SIG-M5 (cell line): ENCODE measurements around the gene EGLN1.

Experiments used
- DNase-seq: peaks from one replicate; lab custom pipeline; 2025; lab: John Stamatoyannopoulos, UW

Gene EGLN1

DNA sequence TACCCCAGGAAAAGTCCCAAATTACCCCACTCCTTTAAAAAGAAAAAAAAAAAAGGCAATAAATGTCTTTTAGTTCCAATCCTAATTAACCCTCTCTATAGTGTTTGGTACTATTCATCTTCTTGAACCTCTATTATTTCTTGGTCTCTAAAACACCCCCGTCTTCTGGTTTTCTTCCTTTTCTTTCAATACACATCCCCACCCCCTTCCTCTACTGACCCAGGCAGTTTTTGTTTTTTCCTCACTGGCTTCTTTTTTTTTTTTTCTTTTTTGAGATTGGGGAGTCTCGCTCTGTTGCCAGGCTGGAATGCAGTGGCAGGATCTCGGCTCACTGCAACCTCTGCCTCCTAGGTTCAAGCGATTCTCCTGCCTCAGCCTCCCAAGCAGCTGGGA, 26.1 kb downstream of the EGLN1 start:
- no peak for DNase-seq

DNA sequence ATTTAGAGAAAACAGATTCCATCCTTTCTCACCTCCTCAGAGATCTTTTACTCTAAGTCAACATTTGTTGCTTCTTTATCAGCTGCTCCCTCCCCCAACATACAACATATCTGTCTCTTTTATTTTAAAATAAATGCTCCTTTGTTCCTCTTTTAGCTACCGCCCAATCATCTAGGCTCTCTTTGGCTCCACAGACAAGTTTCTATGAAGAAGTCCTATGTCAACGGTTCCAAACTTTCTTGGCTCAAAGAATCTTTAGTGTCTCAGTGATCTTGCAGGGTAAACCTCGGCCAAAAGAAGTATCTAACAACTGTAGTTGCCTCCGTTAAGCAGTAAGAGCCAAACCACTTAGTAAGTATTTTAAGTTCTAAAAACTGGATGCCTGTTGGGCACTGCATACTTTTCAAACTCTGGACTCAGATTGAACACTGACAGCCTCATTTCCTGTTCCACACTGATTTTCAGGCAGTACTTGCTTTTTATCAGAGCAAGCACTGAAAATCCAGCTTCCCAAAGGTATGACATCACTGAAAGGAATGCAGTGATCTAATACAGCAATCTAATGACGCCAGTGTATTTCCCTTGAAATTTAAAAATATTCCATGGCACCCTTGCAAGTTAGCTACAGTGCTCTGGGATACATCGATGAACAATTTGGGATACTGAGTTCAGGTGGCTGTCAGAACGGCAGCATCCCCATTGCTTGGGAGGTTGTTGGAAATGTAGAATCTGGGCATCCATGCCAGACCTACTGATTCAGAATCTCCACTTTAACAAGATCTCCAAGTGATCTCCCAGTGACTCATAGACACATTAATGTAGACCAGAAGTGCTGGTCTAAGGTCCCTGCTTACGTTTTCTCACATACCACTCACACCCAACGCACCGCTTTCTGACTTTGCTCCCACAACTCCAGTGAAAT, 26.8 kb downstream of the EGLN1 start:
- no peak for DNase-seq

DNA sequence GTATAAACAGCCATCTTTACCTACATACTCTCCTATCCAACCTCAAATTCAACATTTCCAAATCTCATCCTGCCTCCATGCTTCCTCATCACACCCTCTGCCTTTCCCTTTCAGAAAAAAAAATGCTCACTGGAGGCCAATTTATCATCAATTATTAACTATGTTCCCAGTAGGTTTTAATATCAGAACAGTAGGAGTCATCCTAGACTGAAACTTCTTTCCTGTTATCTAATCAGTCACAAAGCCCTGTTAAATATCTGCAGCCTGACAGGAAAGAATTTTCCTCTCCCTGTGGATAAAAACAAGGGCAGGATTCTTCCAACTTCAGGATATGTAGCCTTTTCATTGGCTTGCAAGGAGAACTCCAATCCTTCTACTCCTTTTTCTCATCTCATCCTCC, 28.4 kb downstream of the EGLN1 start:
- DNase-seq, result no peak

DNA sequence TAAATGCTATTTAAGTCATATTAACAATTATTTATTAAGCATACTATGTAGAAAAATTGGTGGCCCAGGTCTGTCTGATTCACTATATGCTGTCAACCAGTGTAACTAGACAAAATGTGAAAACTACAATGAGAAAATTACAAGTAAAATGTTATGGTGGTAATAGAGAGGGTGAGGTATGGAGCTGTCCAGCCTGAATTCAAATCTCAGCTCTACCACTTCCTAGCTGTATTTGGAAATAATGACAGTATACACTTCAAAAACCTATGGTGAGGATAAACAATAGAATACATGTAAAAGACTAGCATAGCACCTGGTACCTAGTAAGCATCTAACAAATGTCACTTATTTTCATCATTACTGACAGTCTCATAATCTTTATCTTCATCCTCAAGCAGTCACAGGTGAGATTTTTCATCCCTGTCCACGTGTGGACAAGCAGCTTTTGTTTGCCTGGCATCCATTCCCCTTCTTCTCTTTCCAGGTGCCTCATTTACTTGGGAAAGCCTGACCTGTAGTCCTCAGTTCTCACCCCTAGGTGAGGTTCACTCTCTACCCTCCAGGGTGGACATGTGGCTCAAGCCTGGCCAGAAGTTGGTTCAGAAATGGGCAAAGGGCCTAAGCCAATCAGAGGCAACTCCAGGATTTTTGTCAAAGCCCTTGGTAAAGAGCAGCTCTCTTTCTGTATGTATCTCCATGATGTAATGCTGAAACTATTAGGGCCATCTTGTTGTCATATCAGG, 29.5 kb downstream of the EGLN1 start:
- DNase-seq, result no peak

DNA sequence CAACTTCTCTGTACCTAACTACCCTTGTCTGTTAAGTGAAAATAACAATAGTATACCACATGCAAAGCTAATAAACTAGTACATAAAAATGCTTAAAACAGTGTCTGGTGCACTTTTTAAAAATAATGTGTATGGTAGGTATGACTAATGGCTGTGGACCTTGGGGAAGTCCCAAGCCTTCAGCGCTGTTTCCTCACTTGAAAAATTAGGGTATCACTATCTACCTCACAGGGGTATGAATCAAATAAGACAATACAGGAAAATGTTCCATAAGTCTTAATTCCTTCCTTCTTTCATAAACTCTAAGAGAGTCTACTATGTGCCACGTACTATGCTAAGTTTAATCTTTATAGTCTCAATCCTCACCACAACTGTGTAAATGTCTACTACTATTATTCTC, 32.0 kb downstream of the EGLN1 start:
- DNase-seq, result no peak

DNA sequence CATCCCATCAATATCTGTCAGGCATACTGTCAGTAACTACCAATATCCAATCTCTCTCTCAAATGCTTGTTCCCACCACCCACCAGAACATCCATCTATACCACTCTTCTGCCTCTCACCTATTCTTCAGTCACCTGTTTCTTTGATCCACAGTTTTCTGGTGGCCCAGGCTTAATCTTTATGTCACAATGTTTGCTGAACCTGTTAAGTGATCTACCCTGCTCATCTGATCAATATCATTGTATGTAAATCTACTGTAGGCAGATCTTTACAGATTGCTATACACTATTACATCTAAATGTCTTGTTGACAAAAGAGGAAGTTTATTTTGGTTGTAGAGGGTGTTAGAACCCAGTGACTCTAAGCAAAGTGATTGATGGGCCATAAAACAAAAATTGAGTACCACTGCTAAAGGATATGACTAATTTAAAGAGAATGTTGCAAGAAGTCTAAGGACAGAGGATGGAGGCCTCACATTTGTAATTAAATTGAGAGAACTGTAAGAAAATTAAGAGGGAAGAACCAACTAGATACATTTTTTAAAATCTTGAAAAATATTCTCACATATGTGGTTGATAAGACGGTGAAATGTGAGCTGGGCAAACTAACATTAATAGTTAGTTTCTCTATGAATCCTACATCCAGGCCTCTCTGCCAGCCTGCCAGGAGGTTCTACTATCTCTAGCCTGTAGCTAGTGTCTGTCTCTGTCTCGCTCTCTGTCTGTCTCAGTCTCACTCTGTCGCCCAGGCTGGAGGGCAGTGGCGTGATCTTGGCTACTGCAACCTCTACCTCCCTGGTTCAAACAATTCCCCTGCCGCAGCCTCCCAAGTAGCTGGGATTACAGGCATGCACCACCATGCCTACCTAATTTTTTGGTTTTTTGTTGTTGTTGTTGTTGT, 34.1 kb downstream of the EGLN1 start:
- DNase-seq, result peak; percentile 70

DNA sequence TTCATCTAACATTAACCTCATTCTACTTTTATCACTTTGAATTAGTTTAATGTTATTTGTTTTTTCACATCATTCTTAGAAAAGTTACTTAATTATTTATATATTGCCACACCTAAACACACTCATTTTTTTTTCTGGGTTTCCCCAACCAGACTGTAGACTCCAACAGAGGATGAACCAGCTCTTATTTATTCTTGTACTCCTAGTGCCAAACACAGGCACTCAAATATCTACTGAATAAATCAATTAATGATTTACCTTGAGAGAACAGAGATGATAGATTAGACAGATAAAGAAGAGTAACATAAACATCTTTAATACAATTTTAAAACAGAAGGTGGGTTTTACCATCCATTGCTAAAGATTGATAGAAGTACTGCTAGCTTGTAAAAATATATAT, 35.6 kb downstream of the EGLN1 start:
- no peak for DNase-seq

DNA sequence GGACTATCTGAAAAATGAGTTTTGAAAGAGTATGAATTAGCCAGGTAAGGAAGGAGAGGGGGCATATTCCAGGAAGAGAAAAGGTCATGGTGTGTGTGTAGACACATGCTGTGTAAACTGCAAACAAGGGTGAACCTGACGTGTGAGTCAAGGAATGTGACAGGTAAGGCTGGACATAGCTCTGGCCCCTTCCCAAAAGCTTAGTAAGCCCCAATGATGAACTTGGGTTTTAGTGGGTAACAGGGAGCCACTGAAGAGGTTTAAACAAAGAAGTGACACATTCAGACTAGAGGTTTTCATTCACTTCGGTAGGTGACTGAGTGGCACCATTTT, 36.7 kb downstream of the EGLN1 start:
- DNase-seq, result no peak

DNA sequence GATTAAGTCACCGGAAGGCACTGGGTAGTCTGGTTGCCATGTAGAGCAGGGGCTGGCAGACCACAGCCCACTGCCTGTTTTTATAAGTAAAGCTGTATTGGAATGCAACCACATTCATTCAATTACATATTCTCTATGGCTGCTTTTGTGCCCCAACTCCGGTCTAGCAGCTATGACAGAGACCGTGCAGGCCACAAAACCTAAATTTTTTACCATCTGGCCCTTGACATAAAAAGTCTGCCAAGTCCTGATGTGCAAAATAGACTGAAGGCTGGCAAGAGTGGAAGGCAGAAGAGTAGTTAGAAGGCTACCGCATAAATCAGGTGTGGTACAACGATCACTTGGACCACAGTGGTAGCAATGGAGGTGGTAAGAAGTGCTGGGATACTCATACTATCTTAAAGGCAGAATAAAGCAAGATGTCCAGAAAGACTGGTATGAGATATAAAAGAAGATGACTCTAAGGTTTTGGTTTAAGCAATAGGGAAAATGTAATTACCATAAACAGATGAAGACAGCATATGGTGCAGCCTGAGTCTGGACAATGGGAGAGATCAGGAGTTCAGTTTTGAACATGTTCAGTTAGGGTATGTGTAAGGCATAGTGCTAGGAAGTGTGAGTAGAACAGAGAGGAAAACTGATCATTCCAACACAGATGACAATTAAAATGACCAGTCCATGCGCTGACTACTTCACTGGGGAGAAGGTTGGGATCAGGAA, 37.2 kb downstream of the EGLN1 start:
- no peak for DNase-seq

DNA sequence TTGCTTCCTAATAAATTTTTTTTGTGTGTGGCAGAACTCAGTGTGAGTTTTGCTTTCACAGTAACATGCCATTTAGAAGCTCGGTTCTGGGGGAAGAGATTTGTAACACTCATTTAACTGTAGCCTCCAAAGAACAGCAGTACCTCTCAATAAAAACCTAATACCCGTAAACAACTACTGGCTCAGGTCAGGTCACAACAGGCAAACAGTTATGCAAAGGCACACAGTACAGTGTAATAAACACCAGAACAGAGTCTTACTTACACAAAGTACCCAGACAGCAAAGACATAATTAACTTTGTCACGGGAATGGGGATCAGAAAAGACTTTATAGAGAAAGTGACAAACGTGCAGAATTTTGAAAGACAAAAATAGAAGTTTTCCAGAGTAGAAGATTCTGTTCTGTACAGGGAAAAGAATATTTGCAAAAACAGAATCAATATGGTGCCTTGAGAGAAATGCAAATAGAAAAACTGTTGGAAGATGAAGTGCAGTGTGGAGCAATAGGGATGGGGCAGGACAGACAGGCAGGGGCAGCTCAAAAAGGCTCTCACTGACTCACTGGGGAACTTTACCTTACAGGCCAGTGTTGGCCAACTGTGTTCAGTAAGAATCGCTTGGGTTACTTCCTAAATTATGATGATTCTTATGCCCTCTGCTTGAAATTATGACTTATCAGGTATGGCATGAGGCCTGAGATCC, 38.8 kb downstream of the EGLN1 start:
- no peak for DNase-seq

DNA sequence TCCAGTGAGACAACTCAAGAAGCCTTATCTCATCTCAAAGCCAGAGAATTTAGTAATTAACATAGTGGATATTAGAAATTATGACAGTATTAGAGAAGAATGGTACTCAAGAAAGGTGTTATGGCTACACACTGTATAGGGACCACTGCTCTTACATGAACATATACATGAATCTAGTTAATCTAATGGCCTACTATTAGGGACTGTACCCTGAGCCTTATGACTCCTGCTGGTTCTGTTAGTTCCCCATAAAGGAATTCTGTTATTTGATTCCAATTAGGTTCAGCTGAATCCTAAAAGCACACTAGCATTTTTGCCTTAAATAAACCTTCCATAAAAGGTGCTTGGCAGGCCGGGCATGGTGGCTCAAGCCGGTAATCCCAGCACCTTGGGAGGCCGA, 39.7 kb downstream of the EGLN1 start:
- no peak for DNase-seq

DNA sequence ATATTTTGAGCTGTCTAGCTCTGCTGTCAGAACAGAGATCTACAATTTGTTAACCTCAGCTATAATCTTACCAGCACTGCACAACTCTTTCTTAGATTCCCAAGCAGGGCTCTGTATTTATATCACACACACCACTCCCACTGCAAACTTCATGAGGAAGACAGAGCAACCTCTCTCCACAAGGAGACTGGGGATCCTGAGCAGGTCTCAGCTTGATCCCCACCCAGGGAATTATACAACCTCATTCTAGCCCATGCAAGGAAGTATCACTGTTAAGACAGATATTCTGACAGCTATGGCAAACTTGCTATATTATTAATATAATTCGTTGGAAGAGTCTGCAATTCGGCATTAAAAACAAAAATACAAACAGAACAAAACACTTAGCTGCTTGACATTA, 40.4 kb downstream of the EGLN1 start:
- DNase-seq, result no peak

DNA sequence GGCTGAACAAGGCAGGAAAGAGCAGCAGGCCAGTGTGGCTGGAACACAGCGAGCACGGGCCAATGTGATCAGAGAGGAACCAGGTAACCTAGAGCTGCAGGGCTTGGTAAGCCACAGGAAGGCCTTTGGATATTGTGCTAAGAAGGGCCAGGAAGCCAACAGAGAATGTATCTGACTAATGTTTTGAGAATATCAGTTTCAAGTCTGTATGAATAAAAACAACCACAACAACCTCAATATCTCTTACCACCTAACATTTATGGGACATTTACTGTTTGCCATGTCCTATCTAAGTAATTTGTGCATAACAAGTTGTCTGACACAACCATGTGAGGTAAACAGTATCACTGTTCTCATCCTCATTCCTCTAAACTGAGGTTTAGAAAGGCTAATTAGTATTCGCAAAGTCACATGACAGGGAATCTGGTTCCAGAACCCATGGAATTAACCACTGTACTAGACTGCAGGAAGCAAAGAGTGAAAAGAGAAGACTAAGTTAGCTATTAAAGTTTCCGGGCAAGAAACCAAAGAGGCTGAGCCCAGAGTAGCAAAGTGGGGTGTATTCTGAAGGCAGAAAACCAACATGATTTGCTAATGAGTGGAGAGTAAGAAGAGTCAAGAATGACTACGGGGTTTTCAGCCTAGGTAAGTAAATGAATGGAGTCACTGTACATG, 45.1 kb downstream of the EGLN1 start:
- DNase-seq, result no peak

DNA sequence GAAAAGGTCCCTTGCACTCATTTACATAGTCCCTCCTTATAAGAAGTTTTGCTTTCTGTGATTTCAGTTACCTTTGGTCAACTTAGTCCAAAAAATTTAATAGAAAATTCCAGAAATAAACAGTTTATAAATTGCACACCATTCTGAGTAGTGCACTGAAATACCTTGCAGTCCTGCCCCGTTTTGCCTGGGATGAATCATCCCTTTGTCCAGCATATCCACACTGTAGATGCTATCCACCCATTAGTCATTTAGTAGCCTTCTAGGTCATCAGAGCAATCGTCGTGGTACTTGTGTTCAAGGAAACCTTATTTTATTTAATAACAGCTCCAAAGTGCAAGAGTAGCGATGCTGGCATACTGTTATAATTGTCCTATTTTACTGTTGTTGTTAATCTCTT, 46.0 kb downstream of the EGLN1 start:
- no peak for DNase-seq

DNA sequence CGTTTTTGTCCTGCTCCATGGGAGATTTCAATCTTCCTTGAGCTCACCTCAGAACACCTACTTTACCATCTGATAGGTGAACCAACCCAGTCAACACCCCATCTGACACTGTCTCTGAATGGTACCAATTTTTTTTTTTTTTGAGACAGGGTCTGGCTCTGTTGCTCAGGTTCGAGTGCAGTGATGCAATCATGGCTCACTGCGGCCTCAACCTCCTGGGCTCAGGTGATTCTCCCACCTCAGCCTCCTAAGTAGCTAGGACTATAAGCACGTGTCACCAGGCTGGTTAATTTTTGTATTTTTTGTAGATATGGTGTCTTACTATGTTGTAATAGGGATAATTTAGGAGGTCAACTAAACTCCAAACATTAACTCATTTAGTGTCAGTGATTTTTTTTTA, 47.7 kb downstream of the EGLN1 start:
- no peak for DNase-seq

DNA sequence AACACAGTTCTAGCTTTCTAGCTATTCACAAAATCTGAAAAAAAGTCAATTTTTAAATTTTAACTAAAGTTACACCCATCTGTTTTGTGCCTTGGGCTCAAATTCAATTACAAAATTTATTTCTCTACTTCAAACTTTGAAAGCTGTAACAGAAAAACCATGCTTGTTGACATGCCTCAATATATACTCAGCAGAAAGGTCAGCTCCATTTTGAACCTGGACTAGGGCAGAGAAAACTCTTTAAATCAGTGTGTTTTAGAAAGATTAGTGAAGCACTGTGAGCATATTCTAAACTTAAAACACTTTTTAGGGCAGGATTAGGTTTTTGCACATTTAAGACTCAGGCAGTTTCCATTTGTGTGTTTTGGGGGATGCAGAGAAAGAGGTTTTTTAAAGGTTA, 49.6 kb downstream of the EGLN1 start:
- no peak for DNase-seq

DNA sequence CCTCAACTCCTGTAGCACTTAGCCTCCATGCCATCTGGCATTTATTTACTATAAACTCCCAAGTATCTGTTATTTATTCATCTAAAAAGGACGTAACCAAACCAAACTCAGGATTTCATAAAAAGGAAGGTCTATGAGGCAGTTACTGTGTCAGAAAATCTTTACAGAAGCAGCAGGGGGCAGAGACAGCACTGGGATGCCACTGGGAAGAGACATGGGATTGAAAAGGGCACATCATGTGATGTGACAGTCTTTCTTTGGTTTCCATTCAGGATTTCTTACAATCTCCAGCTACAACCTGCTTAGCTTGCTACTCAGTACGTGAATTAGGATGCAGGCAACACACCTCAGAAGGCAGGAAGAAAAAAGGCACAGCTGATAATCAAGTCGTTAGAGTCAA, 52.8 kb downstream of the EGLN1 start:
- no peak for DNase-seq

DNA sequence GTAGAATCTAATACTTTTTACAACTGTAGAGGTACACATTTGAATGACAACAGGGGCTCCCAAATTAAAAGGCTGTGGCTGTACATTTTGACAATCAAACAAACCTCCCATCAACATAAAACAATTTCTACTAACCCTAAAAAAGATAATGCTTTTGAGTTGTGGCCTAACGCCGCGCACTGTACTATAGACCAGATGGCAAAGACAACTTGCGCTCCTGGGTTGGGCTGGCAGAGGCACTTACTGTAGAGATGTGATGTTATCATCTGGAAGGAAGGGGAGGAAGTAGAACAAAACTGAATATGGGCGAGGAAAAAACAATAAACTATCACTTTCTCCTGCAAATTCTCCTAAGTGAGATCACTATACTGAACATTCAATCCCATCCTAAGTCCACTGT, 57.9 kb downstream of the EGLN1 start:
- DNase-seq, result no peak

DNA sequence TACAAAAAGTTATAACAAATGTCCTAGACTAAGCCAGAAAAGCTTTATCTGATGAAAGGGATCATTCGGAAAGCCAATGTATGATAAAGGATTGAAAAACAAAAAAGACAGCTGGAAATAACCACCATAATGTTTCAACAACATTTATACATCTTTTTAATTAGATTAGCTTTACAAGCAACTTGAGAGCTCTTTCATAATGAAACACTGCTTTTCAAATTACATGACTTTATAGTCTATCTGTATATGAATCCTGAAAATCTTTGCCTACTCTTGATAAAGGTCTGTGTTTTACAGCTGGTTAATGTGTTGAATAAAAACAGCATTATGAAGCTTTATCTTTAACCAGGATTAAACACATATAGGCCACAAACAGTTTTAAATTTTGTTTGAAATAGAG, 58.5 kb downstream of the EGLN1 start:
- DNase-seq, result no peak

DNA sequence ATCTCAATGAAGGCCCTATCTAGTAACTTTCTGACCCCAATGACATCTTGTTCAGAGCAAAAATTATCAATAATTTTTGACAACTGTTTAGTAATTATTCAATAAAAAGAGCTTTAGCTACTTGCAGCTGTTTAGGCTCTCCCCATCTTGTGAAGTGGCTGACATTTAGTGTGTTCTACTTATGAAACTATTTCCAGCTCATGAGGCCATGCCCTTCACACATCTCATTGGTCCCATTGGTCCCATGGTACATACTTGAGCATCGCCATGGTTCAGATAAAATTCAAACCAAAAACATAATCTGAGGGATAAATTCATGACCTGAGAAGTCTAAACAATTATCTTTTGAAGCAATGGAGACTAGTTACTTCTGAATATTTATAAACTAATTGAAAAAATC, 59.8 kb downstream of the EGLN1 start:
- no peak for DNase-seq

DNA sequence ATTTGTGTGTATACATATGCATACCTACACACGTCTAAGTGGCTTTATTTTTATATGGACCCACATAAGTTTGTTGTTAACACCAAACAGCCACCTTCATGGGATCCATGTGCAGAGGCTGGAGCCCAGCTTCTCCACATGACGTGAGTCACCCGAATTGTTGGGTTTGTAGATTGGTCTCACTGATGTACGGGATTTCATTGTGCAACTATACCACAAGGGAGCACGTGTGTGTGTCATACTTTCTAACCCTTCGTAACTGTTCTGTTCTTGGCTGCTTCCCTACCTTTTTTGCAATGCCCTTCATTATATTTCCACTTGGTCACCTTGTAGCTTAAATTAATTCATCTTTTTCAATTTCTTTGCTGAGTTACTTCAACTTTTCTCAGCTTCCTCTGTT, 63.0 kb downstream of the EGLN1 start:
- DNase-seq, result peak; percentile 83
